ENCODE results near the gene NBPF20.
"Not testable (repeated sequence)": the region's sequence is repeated elsewhere in the genome, so short reads cannot be mapped to it uniquely, and the experiment has no call there.

Gene NBPF20

DNA sequence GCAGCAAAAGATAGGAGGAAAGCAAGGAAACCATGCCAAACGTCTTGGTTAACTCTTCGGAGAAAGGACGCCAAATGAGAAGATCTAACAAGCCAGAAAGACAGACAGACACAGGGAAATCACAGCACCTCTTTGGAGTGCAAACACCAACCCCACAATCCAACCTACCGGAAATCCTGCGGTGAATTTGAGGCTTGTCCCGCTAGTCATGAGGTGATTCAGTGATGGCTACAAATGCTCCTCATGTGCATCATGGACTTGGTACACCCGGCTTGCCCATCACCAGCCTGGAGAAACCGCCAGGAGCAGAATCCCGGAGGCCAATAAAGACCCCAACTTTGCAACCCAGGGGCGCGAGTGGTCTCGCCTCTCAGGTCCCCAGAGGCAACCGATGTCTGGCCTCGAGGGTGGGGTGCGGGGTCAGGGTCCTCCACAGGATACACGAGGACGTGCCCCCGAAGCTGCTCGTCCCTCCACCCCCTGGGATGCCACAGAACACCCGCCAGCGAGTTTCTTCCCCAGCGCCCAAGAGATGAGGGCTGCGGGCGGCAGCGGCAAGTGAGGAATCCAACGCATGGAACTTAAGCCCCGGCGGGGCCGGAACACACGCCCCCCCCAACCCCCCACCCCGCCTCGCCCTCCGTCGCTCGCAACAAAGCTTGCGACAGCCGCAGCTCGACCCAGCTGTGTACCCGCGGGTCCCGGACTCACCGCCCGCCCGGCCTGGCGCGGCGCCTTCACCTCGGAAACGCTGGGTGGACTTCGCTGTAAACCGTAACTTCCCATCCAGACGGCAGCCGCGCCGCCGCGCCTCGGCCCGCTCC lies 579 bp downstream of the NBPF20 start:
- not testable (repeated sequence) for DNase-seq

GRCh38 chr1:145415149-145415548 lies 10.3 kb downstream of the NBPF20 start:
- DNase-seq = not testable (repeated sequence)

- DNase-seq = not testable (repeated sequence)
Measured at GRCh38 chr1:145407266-145407665, 18.1 kb downstream of the NBPF20 start.

- DNase-seq = not testable (repeated sequence)
Measured at GRCh38 chr1:145404949-145405348, 20.5 kb downstream of the NBPF20 start.

DNA sequence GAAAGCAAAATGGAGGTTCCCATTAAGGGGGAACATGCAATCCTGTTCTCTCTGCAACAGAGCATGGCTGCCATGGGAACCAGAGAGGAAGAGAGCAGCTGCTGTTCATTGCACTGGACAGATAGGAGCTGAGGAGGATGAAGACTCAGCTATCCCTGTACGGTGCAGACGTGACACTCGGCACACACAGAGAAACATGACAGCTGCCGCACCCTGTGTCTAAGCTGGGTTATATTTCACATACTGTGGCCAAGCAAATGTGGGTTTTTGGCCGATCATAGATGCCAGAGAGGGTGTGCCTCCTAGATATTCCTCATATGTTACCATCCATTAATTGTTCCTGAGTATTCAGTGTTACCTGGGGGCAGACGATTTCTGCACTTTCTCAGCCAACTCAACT lies 24.7 kb downstream of the NBPF20 start:
- DNase-seq = not testable (repeated sequence)
